Amniotic epithelial cell (primary cell): ENCODE data around the gene OSBPL2.
A peak's percentile ranks its signal among the peaks of the same experiment; 100 is the strongest.

Experiments used
- DNase-seq: peaks from one replicate; pipeline ENCODE4 v3.0.0-alpha.2; 2010; ENCODE audit warnings: low read depth

Gene OSBPL2

DNA sequence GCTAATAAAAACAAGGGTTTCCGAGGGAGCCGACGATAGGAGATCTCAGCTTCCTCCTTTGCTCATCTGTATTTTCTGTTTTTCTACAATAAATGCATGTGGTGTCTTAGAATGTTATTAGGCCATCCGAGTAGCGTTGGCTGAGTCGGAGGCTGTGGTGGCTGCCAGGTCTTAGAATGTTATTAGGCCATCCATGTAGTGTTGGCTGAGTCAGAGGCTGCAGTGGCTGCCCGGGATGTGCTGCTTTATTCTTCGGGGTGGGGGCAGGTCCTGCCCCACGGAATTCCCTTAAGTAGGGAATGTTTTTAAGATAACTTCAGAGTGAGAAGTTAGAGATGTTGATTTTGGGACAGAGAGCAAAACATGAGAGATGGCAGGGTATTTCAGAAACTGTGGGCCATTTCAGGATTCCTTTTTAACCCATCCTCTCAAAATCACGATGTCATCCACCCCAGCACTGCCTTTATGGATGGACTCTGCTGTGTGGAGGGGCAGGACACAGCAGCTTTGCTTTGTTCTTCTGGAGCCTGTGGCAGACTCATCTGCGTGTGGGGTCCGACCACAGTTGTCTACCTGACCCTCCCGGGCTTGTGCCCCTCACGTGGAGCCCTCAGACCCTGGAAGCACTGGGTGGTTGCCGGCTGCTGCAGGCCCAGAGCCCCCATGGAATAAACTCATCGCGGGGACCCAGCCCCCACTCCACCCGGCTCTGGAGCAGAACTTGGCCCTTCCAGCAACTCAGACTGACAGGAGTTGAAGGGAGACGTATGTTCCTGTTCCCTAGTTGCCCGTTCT is 20.4 kb downstream of the OSBPL2 start:
- DNase-seq: peak; percentile 80

DNA sequence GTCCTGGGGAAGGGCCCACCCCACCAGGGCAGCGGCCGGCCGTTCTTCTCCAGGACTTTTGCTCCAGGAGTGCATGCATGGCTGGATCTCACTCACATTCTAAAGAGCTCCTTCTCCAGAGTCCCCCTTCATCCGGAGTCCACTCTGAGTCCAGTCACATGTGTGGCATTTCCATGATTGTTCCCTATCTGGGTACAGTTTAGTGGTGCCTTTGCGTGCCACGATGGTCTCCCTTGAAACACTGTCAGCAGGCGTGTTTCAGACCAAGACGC is 20.9 kb downstream of the OSBPL2 start:
- DNase-seq: no peak

DNA sequence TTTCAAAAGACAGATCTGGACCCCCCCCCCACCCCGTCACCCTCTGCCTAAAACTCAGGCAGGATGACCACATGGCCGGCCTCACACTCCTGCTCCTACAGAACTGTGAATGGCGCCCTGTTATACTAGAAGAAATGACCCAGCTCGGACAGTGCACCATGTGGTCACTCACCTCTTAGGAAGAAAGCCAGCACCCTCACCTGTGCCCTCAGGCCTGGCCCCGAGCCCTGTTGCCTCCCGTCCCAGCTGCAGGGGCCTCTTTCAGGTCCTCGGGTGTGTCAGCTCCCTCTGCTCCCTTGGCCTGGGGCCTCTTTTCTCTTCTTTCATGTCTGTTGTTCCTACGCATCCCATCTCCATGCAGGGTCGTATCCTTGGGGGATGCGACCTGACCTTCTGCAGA is 23.7 kb downstream of the OSBPL2 start:
- no peak for DNase-seq

DNA sequence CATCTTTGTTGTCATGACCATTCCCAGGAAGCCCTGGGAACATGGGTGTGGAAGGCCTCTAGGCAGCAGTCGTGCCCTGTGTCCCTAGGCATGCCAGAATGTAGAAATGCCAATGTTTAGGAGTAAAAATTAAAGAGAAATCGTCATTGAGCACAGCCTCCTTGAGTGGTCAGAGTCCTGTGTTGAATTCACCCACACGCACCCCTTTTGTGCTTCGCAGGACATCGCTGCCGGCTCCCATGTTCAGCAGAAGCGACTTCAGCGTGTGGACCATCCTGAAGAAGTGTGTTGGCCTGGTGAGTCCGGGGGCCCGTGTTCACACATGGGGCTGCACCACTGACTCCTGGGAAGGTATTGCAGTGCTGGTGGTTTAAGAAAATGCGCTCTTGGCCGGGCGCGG is 25.1 kb downstream of the OSBPL2 start:
- DNase-seq: no peak

DNA sequence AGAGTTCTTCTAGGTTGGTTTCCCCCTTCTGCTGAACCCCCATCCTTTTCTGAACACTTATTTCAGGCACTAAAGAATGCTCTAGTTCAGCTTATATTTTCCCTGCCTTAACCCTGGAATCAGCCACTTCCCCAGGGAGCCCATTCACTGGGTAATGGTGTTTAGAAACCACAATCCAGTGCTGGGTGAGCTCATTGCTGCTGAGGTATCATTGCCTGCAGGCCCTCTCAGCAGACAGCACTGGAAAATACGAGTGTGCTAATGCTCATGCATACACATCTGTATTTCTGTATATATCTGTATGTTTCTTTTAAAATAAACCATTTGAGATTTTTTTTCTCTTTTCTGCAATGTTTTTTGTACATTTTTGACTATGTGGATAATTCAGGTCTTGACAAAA is 27.0 kb downstream of the OSBPL2 start:
- no peak for DNase-seq

DNA sequence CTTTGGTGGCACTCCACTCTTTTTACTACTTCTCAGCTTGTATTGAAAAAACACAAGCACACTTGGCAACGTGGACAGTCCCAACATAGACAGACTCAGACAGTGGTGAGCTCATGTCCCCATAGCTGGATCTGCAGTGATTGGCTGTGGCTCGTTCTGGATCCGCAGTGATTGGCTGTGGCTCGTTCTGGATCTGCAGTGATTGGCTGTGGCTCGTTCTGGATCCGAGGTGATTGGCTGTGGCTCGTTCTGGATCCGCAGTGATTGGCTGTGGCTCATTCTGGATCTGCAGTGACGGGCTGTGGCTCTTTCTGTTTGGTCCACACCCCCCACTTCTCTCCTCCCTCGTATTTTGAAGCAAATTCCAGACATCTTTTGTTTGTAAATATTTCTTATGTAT is 28.0 kb downstream of the OSBPL2 start:
- peak; percentile 10 for DNase-seq

DNA sequence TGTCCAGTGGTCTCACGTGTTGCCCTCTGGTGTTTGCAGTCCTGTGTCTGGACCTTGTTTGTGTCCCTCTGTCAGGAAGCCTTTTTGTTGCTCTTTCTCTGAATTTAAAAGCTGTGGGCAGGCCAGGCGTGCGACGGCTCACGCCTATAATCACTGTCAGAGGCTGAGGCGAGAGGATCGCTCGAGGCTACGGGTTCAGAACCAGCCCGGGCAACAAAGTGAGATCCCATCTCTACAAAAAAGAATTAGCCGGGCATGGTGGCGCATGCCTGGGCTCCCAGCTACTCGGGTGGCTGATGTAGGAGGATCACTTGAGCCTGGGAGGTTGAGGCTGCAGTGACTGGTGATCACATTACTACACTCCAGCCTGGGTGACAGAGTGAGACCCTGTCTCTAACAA is 28.5 kb downstream of the OSBPL2 start:
- DNase-seq: no peak

DNA sequence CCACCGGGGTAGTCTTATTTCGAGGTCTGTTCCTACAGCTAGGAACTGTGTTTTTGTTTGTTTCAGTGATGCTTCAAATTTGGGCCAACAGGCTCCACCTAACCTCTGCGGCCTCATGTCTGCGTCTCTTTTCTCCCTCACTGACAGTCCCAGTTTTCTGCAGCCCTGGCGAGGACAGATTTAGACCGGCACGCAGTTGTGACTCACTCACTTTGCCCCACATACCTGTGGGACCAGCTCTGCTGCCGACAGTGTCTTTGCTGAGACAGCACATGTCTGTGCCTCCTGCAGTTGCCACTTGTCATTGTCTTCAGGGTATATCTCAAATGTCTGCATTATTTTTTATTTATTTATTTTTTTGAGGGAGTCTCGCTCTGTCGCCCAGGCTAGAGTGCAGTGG is 29.2 kb downstream of the OSBPL2 start:
- DNase-seq: no peak

DNA sequence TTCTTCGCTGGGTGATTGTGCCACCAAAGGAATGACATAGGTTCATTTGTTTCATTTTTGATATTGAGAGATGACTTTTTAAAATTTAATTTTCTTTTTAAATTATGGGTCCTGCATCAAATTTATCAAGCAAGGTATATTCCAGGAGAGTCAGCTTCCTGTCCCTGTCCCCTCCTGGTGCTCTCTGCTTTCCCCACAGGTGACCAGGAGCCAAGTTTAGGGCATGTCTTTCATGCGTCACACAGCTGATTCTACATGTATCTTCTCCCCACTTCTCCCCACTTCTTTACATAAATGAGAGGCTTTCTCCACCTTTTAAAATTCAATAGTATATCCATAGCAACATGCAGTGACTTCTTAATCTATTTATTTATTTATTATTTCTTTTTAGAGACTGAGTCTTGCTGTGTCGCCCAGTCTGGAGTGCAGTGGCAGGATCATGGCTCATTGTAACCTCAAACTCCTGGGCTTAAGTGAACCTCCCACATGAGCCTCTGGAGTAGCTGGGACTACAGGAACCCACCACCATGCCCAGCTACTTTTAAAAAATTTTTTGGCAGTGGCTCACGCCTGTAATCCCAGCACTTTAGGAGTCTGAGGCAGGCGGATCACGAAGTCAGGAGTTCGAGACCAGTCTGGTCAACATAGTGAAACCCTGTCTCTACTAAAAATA is 30.0 kb downstream of the OSBPL2 start:
- DNase-seq: no peak

DNA sequence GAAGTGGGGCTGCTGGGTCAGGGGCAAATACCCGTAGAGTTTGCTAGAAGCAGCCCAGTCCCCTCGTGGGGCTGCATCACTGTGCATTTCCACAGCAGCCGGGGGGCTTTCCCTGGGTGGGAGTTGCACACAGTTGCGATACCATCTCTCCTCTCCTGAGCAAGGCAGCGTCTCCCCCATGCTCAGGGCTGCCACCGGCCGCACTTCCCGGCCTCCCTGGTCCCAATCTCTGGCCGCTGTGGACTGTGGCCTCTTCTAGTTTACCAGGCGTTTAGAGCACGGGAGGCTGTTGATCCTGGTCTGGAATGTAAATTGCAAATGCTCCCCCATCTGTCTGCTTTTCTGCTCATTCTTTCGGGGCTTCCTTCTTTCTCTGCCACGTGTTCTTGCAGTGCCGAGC is 31.1 kb downstream of the OSBPL2 start:
- DNase-seq: no peak

DNA sequence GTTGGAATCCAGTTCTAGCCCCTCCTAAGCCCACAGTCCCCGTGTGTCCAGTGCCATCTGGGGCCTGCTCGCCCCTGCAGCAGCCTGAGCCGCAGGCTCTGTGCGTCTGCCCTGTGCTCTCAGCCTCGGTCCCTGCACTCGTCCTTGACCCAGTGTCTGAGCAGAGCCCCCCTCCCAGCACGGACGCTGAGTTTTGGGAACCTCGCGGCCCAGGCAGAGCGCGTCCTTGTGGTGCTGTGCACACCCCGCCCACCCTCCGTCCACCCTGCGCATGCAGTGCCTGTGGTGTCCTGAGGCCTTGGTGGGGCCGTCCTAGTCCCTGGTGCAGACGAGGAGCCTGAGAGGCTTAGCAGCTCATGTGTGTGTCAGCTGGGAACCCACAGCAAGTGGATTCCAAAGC is 31.6 kb downstream of the OSBPL2 start:
- no peak for DNase-seq

DNA sequence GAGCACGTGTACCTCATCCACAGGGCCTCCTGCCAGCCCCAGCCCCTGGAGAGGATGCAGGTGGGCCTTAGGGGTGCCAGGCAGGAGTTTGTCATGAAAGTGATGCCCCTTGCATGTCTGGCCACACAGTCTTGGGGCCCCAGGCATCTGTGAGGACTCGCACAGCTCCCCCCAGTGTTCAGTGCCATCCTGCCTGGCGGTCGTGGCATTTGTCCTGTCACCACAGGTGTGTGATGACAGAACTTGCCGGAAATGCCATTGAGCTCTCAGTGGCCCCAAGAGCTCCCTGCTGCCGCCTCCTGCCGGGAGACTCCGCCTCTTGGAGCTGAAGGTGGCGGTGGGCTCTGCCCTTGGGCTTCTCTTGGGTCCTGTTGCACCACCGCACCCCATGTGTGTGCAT is 33.9 kb downstream of the OSBPL2 start:
- DNase-seq: no peak

DNA sequence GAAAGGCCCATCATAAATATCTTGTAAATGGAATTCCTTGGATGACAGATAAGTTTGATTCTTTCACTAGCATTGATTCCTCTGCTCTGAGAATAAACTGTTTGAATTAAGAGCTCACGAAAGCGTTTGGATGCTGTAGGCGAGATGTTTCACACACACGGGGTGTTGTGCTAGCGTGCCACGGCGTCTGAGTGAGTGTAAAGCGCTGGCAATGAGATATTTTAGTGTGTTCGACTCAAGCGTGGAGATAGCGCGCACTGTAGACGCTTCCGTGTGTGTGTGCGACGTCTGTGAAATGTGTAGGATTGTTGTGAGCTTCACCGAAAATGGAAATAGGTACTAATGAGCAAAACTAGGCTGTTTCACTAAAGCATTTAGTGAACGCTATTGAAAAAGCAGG is 35.1 kb downstream of the OSBPL2 start:
- no peak for DNase-seq

DNA sequence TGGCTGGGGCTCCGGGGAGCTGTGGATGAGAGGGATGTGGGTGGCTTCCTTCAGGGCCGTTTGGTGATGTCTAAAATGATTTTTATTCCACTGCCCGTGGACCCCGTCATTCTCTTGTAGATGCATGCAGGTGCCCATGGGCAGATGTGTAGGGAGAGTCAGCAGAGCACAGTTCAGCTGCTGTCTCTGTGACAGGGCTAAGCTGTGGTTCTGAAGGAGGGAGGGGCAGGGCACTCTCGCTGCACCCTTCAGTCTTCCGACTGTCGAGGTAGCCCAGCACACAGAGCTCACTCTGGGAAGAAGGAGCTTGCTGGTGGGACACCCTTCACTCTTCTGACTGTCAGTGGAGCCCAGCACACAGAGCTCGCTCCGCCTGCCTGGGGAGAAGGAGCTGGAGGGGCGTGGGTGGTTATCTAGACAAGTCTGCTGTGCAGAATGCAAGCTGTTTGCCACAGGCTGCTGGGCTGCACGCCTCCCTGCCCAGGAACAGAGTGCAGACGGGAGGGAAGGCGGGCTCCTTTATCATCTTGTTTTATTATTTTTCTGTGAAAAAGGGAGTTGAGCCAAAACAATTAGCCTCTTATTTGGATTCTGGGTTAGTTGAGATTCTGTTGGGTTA is 36.1 kb downstream of the OSBPL2 start:
- DNase-seq: peak; percentile 14

DNA sequence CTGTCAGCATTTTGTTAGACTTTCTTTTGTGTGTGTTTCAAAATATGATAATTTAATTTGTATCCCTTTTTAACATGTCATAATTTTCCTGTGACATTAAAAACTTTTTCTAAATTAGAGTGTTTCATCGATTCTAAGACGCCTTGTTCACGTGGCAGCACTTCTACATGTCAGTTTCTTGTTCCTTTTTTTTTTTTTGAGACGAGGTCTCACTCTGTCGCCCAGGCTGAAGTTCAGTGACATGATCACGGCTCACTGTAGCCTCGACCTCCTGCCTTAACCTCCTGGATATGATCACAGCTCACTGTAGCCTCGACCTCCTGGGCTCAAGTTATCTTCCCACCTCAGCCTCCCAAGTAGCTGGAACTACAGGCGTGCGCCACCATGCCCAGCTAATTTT is 36.9 kb downstream of the OSBPL2 start:
- DNase-seq: no peak

DNA sequence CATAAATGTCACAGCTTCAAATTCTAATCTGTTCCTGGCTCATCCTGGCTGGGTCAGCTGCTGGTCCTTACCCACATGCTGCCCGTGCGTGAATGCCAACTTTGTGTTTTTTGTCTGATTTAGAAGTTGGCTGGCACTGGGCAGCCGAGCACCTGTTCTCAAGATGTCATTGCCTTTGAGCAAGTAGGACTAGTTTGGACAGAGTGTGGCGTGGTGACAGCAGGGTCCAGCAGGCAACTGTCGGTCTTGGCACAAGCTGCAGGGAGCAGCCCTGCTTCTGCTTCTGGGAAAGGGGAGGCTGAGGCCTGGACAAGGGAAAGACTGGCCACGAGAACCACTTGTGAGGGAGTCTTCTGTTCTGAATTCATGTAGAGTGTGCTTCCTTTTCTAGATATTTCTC is 38.1 kb downstream of the OSBPL2 start:
- no peak for DNase-seq

DNA sequence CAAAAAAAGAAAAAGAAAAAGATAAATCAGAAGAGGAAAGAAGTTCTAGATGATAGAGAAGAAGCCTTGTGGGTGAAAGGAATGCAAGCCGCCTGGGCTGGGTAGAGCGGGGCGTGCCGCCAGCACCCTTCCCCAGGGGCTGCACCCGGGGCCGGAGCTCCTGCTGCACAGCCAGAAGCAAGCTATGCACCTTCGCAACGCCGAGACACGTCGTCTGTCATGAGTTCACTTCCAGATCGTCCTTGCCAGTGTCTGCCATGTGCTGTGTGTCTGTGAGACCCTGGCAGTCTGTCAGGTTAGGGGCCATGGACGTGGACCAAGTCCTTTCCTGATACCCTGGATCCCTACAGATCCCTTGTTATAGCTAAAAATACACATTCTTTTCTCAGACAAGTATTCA is 38.9 kb downstream of the OSBPL2 start:
- DNase-seq: no peak

DNA sequence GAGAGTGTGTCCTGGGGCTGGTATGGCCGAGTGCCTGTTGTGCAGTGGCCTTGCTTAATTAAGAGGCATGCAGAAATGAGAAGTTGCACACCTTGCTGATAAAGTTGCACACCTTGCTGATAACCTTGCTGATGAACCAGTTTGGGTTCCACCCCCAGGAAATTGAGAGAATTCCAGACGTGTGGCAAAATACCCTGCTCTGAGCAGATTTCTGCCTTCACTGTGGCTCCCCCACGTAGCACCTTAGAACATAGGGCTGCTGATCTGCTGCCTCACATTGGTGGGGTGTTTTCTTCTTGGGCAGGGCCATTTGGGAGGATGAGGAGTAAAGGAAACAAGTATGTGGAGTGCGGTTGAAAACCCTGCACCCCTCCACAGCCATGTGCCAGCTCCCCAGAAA is 42.0 kb downstream of the OSBPL2 start:
- no peak for DNase-seq

DNA sequence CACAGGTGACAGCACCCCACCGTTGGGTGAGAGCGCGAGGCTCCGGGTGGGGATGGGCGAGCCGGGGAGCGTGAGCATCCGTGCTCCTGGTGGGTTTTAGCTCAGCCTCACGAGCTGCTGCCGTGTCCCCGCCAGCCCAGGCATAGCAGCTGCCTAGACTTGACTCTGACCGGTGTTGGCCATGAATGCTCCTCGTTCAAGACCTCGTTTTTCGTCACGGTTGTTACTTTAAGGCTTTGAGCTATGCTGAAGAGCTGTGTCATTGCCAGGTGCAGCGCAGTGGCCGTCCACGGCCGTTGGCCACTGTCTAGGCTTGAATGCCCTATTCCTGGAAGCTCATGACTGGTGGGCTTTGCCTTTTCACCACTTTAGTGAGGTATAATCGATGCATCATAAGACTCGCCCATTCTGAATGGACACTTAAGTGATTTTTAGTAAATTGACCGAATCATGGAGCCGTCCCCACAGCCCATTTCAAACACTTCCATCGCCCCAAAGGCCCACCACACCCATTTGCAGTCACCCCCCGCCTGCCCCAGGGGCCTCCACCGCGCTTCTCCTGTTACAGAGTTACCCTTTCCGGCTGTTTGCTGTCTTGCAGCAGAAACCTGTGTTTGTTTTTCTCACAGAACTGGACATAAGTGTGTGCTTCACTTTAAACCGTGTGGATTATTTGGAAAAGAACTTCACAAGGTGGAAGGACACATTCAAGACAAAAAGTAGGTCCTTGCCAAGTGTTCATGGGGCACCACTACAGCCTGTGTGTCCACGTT is 43.0 kb downstream of the OSBPL2 start:
- DNase-seq: no peak

DNA sequence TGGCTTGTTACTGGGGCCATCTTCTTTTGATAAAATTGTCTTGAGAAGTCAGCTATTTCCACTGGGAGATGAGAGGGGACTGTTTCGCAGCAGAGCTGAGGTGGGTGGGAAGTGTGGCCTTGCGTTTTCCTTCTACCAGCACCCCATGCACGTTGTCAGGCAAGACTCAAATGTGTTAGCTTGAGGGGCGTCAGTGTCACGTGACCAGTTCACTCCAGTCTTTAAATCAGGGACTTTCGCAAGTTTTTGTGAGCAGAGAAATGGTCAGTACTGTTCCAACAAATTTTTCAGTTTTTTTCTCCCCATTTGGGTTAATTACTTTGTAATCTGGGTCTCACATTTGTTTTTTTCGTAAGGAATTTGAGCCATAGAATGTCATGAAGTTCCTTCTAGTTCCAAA is 43.8 kb downstream of the OSBPL2 start:
- DNase-seq: no peak

DNA sequence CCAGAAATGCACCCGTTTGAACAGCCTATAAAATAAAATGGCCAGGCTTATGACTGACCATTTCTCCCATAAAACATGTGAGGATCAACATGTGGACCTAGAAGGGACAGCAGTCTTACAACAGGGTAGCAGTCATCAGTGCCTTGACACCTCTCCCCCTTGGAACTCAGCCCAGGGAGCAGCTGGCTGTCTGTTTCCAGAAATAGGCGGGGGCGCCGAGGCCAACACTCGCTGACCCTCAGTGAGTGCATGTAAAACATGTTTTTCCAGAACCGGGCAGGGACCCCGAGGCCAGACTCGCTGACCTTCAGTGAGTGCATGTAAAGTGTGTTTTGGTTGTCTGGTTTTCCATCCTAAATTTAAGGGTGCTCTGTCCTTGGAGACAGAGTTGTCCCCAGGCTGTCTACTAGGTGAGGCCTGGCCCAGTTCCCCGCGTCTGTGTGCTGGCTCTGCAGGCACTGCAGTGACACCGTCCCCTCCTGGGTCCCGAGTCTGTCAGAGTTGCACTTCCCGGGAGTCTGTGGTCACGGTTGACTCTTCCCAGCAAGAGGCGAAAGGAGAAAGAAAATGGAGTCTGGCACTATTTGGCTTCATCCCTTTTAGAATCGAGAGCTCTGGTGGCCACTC is 44.7 kb downstream of the OSBPL2 start:
- no peak for DNase-seq

DNA sequence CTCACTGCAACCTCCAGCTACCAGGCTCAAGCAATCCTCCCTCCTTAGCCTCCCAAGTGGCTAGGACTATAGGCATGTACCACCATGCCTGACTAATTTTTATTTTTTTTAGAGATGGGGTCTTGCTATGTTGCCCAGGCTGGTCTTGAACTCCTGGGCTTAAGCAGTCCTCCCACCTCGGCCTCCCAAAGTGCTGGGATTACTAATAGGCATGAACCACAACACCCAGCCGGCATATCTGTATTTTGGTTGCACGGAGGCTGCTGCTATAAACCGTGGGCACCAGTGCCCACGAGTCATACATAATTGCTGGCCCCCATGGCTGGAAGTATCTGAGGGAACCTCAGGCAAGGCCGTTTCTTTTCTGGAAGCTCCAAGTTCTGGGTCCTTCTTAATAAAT is 46.1 kb downstream of the OSBPL2 start:
- DNase-seq: no peak

DNA sequence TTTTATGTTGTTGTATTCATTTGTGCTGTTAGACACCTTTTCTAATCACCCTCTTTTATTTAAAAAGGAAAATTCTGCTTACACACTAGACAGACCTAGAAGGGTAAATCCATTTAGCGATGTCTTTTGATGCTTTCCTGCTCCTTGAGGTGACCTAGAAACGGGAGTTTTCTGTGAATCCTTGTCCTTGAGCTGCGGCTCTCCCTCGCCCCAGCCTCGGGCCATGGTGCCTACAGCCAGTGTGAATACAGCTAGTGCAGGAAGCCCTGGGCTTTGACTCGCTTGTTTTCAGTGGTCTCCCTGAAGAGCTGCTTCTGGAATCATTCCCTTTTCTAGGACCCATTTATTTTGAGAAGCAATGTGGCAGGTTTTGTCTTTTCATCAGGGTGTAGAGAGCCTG is 46.8 kb downstream of the OSBPL2 start:
- DNase-seq: no peak
